HG03103 (cell line): ENCODE measurements around the gene PTGIS.

Experiments
- ATAC-seq: cut with Tn5 transposase; IDR thresholded peaks from one replicate; pipeline ENCODE4 v1.9.1; 2021; ENCODE audit warnings: low read depth; ENCODE audit not compliant: unreplicated experiment

PTGIS gene

GRCh38 chr20:49560646-49561045 is 7.3 kb downstream of the PTGIS start:
- ATAC-seq = no peak

GRCh38 chr20:49560186-49560585 is 7.8 kb downstream of the PTGIS start:
- no peak for ATAC-seq

GRCh38 chr20:49559411-49560081 is 8.4 kb downstream of the PTGIS start:
- no peak for ATAC-seq

GRCh38 chr20:49558826-49559225 is 9.1 kb downstream of the PTGIS start:
- ATAC-seq = no peak

GRCh38 chr20:49557449-49557848 is 10.5 kb downstream of the PTGIS start:
- no peak for ATAC-seq

GRCh38 chr20:49556621-49557020 is 11.3 kb downstream of the PTGIS start:
- no peak for ATAC-seq

GRCh38 chr20:49549801-49550551 is 18.0 kb downstream of the PTGIS start:
- no peak for ATAC-seq

GRCh38 chr20:49548371-49548947 is 19.5 kb downstream of the PTGIS start:
- ATAC-seq = no peak

GRCh38 chr20:49545572-49545971 is 22.4 kb downstream of the PTGIS start:
- no peak for ATAC-seq

GRCh38 chr20:49544535-49544934 is 23.4 kb downstream of the PTGIS start:
- ATAC-seq = no peak

GRCh38 chr20:49543858-49544437 is 24.0 kb downstream of the PTGIS start:
- no peak for ATAC-seq

GRCh38 chr20:49543071-49543857 is 24.7 kb downstream of the PTGIS start:
- ATAC-seq = no peak

- ATAC-seq = no peak
Observed at GRCh38 chr20:49542514-49542991, 25.4 kb downstream of the PTGIS start.

GRCh38 chr20:49541733-49542513 is 26.0 kb downstream of the PTGIS start:
- ATAC-seq = no peak

- ATAC-seq = no peak
Observed at GRCh38 chr20:49540687-49541435, 27.1 kb downstream of the PTGIS start.

- no peak for ATAC-seq
Observed at GRCh38 chr20:49540232-49540620, 27.7 kb downstream of the PTGIS start.

GRCh38 chr20:49539481-49540231 is 28.3 kb downstream of the PTGIS start:
- no peak for ATAC-seq

- no peak for ATAC-seq
Observed at GRCh38 chr20:49538950-49539349, 29.0 kb downstream of the PTGIS start.
